Ectodermal cell (in vitro differentiated cells): Measurements from ENCODE around the gene RBM14.

Experiments
- H3K27ac ChIP-seq: 2 replicates; pipeline ENCODE4 v1.7.0; 2013; ENCODE audit warnings: mild to moderate bottlenecking, low read depth, low read length; ENCODE audit not compliant: insufficient read depth, poor library complexity, severe bottlenecking
- H3K27me3 ChIP-seq: 2 replicates; pipeline ENCODE4 v1.7.0; 2013; ENCODE audit warnings: mild to moderate bottlenecking, low read length; ENCODE audit not compliant: insufficient read depth, control insufficient read depth, poor library complexity, severe bottlenecking
- H3K36me3 ChIP-seq: one replicate; pipeline ENCODE4 v1.7.0; 2013; ENCODE audit warnings: low read length; ENCODE audit not compliant: control insufficient read depth, insufficient read depth
- H3K4me1 ChIP-seq: one replicate; pipeline ENCODE4 v1.7.0; 2013; ENCODE audit warnings: low read length; ENCODE audit not compliant: control insufficient read depth, insufficient read depth
- H3K4me3 ChIP-seq: 2 replicates; pipeline ENCODE4 v1.7.0; 2013; ENCODE audit warnings: low read depth, low read length, control low read depth; ENCODE audit not compliant: insufficient read depth
- H3K9me3 ChIP-seq: 2 replicates; pipeline ENCODE4 v1.7.0; 2013; ENCODE audit warnings: mild to moderate bottlenecking, low read length, moderate library complexity; ENCODE audit not compliant: control insufficient read depth
- WGBS, 2 experiments: methylation state at CpG; one replicate each; pipeline ENCODE4 v1.1.7; 2013; ENCODE audit warnings: missing lambda C conversion rate in 2 of 2; 5-methylcytosine and 5-hydroxymethylcytosine counted together

Gene RBM14

DNA sequence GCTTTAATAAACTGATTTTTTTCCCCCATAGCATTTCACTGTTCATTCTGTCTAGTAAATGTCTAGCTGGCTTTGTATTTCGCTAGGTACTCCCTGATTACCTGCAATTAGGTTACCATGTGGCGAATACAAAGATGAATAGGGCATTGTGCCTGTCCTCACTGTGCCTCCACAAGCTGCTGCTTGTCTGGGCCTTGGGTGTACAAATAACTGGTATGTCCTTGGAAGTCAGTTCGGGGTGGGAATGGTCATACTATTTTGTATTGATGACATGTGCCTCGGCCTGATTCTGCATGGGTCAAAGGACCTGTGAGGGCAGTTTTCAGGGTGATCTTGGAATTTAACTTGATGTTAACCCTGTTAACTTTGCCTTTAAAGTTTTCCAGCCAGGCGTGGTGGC is 33.5 kb downstream of the RBM14 start:
- Histone ChIP-seq H3K27me3 (no peaks in the 10 kb centered on the region), H3K4me1 (no peaks in the 10 kb centered on the region), H3K9me3 (no peaks in the 10 kb centered on the region), H3K4me3 (no peak overlapping the region), H3K27ac (no peak overlapping the region), H3K36me3 (peaks cover 53% of the 10 kb centered on the region)
- WGBS, 2 experiments, result 97 to 98% methylated on average over 5 of the region's 5 CpGs

DNA sequence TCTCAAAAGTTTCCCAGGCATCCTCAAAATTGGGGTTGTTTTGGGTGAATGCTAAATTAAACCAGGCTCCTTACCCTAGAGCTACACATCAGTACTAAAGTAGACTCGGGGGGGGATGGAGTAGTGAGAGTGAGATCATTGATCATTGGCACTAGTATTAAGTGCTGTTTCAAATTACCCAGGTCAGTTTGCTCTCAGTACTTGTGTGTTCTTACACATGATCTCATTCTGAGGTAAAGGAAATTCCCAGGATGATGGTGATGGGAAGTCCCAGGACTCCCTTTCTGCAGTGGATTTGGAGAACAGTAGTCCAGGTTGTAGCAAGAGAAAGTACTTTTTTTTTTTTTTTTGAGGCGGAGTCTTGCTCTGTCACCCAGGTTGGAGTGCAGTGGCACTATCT is 34.6 kb downstream of the RBM14 start:
- H3K27ac ChIP-seq, result no peak overlapping the region

DNA sequence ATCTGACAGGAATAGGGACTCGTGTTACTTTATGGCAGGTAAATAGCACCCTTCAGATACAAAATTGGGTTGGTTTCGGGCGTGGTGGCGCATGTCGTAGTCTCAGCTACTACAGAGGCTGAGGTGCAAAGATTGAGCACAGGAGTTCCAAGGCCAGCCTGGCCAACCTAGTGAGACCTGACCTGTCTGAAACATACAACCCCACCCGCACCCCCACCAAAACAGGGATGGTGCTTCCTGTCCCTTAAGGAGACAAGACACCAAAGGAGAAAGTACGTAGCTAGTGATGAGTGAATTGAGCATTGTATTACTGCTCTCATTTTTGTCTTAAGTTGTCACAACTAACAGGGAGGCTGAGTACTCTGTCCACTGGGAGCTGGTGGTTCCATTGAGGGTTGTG is 36.2 kb downstream of the RBM14 start:
- WGBS, 2 experiments, result 93 to 95% methylated on average over 7 of the region's 7 CpGs
- Histone ChIP-seq H3K9me3 (no peaks in the 10 kb centered on the region), H3K27me3 (no peaks in the 10 kb centered on the region), H3K4me1 (no peaks in the 10 kb centered on the region), H3K36me3 (peaks cover 45% of the 10 kb centered on the region), H3K4me3 (no peak overlapping the region), H3K27ac (no peak overlapping the region)

More for the DNA sequence above, 34.6 kb downstream of the RBM14 start:
- no peaks in the 10 kb centered on the region for H3K4me1 ChIP-seq
- peaks cover 49% of the 10 kb centered on the region for H3K36me3 ChIP-seq
- 85 to 100% methylated on average over 2 of the region's 2 CpGs for WGBS, 2 experiments
- H3K9me3 ChIP-seq, result no peaks in the 10 kb centered on the region
- no peaks in the 10 kb centered on the region for H3K27me3 ChIP-seq
- H3K4me3 ChIP-seq, result no peak overlapping the region

DNA sequence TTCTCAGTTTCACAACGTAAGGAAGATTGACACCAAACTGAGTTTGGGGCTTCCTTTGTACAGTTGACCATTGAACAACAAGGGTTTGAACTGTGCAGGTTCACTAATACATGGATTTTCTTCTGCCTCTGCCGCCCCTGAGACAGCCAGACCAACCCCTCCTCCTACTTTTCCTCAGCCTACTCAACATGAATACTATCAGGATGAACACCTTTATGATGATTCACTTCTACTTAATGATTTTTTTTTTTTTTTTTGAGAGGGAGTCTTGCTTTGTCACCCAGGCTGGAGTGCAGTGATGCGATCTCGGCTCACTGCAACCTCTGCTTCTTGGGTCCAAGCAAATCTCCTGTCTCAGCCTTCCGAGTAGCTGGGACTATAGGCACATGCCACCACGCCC is 36.7 kb downstream of the RBM14 start:
- WGBS, 2 experiments, result 96% methylated on average over 6 of the region's 6 CpGs

DNA sequence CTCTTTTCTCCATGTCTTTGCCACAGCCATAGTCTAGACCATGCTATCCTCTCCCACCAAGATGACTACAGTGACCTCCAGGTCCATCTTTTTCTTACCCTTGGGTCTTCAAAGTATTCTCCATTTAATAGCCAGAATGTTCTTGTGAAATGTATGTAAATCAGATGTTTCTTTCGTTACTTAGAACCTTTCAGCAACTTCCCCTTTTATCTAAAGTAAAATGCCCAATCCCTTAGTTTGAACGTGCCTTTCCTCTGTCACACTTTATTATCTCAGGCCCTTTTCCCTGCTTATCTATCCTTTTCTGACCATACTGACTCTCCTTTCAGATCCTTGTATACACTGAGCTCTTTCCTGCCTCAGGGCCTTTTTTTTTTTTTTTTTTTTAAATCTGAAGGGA is 43.3 kb downstream of the RBM14 start:
- Histone ChIP-seq H3K9me3 (no peaks in the 10 kb centered on the region), H3K36me3 (peaks cover 44% of the 10 kb centered on the region), H3K4me1 (no peaks in the 10 kb centered on the region), H3K27ac (no peak overlapping the region), H3K4me3 (no peak overlapping the region), H3K27me3 (no peaks in the 10 kb centered on the region)
- WGBS, 2 experiments, result 94 to 95% methylated on average over 2 of the region's 2 CpGs

More for the DNA sequence above, 36.7 kb downstream of the RBM14 start:
- H3K36me3 ChIP-seq, result peaks cover 50% of the 10 kb centered on the region
- no peak overlapping the region for H3K4me3 ChIP-seq
- no peaks in the 10 kb centered on the region for H3K27me3 ChIP-seq
- no peaks in the 10 kb centered on the region for H3K9me3 ChIP-seq
- no peaks in the 10 kb centered on the region for H3K4me1 ChIP-seq
- no peak overlapping the region for H3K27ac ChIP-seq

DNA sequence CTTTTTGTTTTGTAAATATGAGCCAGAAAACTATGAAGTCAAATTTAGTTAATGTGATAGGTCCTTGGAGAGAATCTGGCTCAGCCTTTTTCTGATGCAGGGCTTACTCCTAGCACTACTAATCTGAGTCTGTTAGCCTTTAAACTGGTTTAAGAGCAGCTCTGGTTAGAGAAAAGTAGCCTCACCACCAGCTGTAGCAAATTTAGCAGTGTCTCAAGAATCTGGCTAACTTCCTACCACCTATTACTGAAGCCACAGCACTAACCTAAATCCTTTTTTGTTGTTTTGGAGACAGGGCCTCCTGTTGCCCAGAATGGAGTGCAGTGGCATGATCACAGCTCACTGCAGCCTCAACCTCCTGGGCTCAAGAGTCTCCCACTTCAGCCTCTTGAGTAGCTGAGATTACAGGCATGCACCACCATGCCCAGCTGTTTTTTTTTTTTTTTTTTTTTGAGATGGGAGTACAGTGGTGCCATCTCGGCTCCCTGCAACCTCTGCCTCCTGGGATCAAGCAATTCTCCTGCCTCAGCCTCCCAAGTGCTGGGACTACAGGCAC is 47.4 kb downstream of the RBM14 start:
- no peaks in the 10 kb centered on the region for H3K9me3 ChIP-seq
- H3K36me3 ChIP-seq, result peaks cover 37% of the 10 kb centered on the region
- 88 to 100% methylated on average over 1 of the region's 1 CpG for WGBS, 2 experiments
- no peak overlapping the region for H3K27ac ChIP-seq
- no peaks in the 10 kb centered on the region for H3K4me1 ChIP-seq
- H3K4me3 ChIP-seq, result no peak overlapping the region
- no peaks in the 10 kb centered on the region for H3K27me3 ChIP-seq

DNA sequence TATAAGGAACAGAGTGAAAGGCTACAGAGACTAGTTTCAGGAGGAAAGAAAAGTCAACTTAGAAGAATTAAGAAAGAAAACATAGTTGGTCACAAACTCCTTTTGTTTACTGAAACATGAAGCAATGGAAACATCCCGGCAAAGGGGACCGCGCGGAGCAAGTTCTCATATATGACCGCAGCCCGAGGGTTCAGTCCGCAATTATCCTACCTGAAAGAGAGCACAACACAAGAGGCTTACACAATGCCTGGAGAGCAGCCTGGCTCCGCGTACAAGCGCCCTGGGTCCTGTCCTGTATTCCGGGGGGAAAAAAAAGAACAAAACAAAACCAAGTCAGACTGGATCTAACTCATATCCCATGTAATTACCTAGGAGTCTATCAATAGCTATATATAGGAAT is 48.9 kb downstream of the RBM14 start:
- Histone ChIP-seq H3K9me3 (no peaks in the 10 kb centered on the region), H3K36me3 (peaks cover 37% of the 10 kb centered on the region)

DNA sequence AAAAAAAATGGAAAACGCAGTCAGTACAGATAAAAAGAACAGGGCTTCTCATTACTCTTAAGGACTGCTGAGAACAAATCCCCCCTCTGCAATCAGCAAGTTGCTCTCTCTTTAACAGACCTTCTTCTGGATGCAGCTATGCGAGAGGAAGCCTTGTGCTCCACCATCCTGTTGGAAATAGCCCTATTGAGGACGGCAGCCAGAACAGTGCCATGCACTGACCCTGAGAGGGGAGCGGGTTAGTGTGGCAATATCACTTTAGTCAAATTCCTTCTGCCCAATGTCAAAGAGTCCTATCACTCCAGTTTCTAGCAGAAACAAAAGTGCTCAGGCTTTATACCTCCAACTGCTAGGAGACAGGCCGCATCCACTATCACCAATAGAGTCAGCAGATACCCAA is 54.4 kb downstream of the RBM14 start:
- H3K27me3 ChIP-seq, result no peaks in the 10 kb centered on the region
- peaks cover 18% of the 10 kb centered on the region for H3K36me3 ChIP-seq
- no peaks in the 10 kb centered on the region for H3K4me1 ChIP-seq
- H3K9me3 ChIP-seq, result no peaks in the 10 kb centered on the region
- WGBS, 2 experiments, result 87 to 90% methylated on average over 5 of the region's 5 CpGs
- no peak overlapping the region for H3K27ac ChIP-seq
- no peak overlapping the region for H3K4me3 ChIP-seq

More for the DNA sequence above, 48.9 kb downstream of the RBM14 start:
- 95 to 98% methylated on average over 11 of the region's 11 CpGs for WGBS, 2 experiments
- H3K4me1 ChIP-seq, result no peaks in the 10 kb centered on the region
- no peaks in the 10 kb centered on the region for H3K27me3 ChIP-seq
- no peak overlapping the region for H3K27ac ChIP-seq
- H3K4me3 ChIP-seq, result no peak overlapping the region

DNA sequence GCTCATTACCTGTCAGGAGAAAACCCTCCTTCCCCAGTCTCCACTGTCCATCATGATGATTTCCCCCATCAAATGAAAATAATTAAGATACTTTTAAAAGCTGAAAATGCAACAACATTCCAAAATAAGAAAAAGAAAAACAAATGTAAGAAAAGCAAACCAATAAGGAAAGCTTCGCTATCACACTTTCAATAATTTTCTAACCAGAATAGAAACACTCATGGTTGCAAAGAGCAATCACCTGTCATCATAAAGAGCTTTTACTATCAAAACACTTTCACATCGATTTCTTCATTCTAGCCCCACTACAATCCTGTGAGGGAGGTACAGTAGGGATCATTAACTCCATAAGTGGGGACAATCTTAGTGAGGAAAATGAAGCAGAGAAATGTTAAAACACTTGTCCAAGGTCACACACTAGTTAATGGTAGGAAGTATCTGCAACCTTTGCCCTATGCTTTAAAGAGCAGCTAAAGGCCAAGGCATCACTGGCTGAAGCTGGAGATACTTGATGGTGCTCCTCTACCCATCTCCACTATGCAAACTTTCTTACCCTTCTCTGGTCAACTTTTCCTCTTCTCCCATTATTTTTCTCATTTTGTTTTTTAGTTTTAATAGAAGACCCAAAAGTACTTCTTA is 58.7 kb downstream of the RBM14 start:
- H3K4me3 ChIP-seq, result peak overlapping the region; percentile 18
- peaks cover 7% of the 10 kb centered on the region for H3K4me1 ChIP-seq
- no peak overlapping the region for H3K27ac ChIP-seq
- H3K9me3 ChIP-seq, result no peaks in the 10 kb centered on the region
- H3K27me3 ChIP-seq, result no peaks in the 10 kb centered on the region
- H3K36me3 ChIP-seq, result no peaks in the 10 kb centered on the region
- WGBS, 2 experiments, result 95 to 100% methylated on average over 1 to 2 of the region's 2 CpGs

DNA sequence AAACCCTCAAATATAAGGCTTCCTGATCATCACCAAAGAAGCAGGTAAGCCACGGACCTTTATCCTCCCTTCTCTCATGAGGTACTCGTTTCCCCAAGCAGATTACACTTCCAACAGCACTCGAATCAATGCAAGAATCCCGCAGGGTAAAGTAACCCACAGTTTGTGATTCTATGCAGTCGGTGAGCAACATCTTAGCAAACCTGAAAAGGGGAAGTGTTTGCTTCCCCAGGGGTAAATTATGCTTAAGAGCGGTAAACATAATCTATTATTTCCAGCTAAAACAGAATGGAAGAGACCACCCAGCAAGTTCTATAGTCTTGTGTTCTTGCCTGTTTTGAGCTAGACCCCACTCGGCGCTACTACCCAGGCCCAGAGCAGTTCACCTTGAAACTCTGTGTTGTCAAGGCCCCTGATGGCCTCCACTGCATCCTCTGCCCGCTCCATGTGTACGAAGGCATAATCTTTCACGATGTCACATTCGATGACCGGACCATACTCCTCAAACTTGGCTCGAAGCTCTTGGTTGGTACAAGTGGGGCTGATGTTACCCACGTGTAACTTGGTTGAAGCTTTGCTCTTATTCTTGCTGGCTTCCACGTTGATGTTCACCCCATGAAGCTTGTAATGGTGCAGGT is 60.0 kb downstream of the RBM14 start:
- Histone ChIP-seq H3K4me1 (peaks cover 7% of the 10 kb centered on the region), H3K4me3 (peak overlapping the region; percentile 61), H3K9me3 (no peaks in the 10 kb centered on the region), H3K27ac (no peak overlapping the region), H3K36me3 (no peaks in the 10 kb centered on the region), H3K27me3 (no peaks in the 10 kb centered on the region)
- 87 to 89% methylated on average over 16 of the region's 16 CpGs for WGBS, 2 experiments
